ENCODE measurements around the gene FRMPD4. TPM values are rescaled to one million over a fixed set of nuclear protein-coding genes. Genes with fewer than 3 reads are reported as not detected.

FRMPD4 gene
- total and polyA plus RNA-seq, 5 donors, result 0.33 to 2.1 (median 0.43) TPM

- Histone ChIP-seq H3K4me3 (ENCODE audit: low read length) (no peak overlapping the region), H3K9me3 (ENCODE audit: control insufficient read depth, low read length) (no peaks in the 10 kb centered on the region), H3K4me1 (ENCODE audit: control insufficient read depth, insufficient read depth, low read length) (no peaks in the 10 kb centered on the region), H3K27ac (ENCODE audit: low read length) (no peak overlapping the region), H3K27me3 (ENCODE audit: control insufficient read depth, insufficient read depth) (no peaks in the 10 kb centered on the region)
- intact Hi-C loops (cut with DNase I), result no loop called here
- ATAC-seq (no peak), DNase-seq (no peak)
- 56% methylated on average over 3 of the region's 3 CpGs for WGBS
These were observed 72.7 kb downstream of the FRMPD4 start for GRCh38 chrX:12210971-12211370.

DNA sequence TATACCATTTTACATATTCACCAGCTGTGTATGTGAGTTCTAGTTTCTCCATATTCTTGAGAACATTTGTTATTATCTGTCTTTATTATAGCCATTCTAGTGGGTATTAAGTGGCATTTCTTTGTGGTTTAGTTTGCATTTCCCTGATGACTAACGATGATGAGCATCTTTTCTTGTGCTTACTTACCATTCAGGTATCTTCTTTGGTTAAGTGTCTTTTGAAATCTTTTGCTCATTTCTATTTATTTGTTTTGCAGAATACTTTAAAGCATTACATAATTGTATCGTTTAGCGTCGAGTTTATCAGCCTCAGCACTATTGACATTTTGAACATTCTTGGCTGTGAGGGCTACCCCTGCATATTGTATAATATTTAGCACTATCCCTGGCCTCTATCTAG lies 85.4 kb downstream of the FRMPD4 start:
- DNase-seq (no peak), ATAC-seq (no peak)
- H3K27me3 ChIP-seq (ENCODE audit: control insufficient read depth, insufficient read depth), result no peaks in the 10 kb centered on the region
- WGBS, result 88% methylated on average over 4 of the region's 4 CpGs
- intact Hi-C loops (cut with DNase I), result no loop called here
- H3K9me3 ChIP-seq (ENCODE audit: control insufficient read depth, low read length), result no peaks in the 10 kb centered on the region
- no peak overlapping the region for H3K27ac ChIP-seq (ENCODE audit: low read length)
- H3K4me3 ChIP-seq (ENCODE audit: low read length), result no peak overlapping the region
- H3K4me1 ChIP-seq (ENCODE audit: control insufficient read depth, insufficient read depth, low read length), result no peaks in the 10 kb centered on the region

DNA sequence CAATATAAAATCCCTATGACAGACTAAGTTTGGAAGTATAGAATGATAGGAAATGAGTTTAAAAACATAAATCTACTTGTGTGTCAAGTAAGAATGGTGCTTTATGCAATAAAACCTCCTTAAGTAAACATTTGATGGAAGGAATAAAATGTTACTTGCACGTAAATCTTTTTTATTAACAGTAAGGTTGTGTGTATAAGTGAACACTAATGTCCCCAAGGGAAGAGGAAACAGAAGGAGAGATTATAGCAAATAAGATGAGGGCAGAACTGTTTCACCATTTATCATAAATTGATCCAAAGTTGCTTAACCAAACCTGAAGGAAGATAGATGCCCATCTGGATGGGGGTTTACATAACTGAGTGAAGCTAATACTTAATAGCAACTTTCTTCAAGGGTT lies 86.8 kb downstream of the FRMPD4 start:
- Histone ChIP-seq H3K27me3 (ENCODE audit: control insufficient read depth, insufficient read depth) (no peaks in the 10 kb centered on the region), H3K4me1 (ENCODE audit: control insufficient read depth, insufficient read depth, low read length) (no peaks in the 10 kb centered on the region), H3K9me3 (ENCODE audit: control insufficient read depth, low read length) (no peaks in the 10 kb centered on the region), H3K4me3 (ENCODE audit: low read length) (no peak overlapping the region), H3K27ac (ENCODE audit: low read length) (no peak overlapping the region)
- DNase-seq (no peak), ATAC-seq (no peak)
- intact Hi-C loops (cut with DNase I), result no loop called here
- 77% methylated on average over 1 of the region's 1 CpG for WGBS

- Histone ChIP-seq H3K4me1 (ENCODE audit: control insufficient read depth, insufficient read depth, low read length) (no peaks in the 10 kb centered on the region), H3K27me3 (ENCODE audit: control insufficient read depth, insufficient read depth) (no peaks in the 10 kb centered on the region), H3K9me3 (ENCODE audit: control insufficient read depth, low read length) (no peaks in the 10 kb centered on the region), H3K4me3 (ENCODE audit: low read length) (no peak overlapping the region), H3K27ac (ENCODE audit: low read length) (no peak overlapping the region)
- intact Hi-C loops (cut with DNase I), result no loop called here
- DNase-seq, result no peak
- ATAC-seq, result no peak
- WGBS, result 82% methylated on average over 2 of the region's 2 CpGs
These were observed 89.3 kb downstream of the FRMPD4 start for GRCh38 chrX:12227412-12228041.

DNA sequence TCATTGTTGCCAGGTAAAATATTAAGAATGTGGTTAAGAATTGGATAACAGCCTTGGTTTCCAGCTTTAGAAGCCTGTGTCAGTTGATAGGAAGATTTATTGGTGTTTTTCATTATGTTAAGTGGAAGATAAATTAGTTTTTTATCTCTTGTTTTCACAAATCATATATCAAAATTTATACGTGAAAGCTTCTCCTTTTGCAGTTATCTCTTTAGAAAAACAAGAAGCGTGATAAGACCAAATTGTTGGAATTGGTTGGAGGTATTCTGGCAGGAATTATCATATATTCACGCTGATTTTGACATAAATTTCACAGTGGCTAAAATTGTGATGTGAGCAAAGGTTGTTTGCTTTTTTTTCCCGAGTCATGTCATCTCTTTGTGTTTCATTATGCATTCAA lies 90.6 kb downstream of the FRMPD4 start:
- H3K9me3 ChIP-seq (ENCODE audit: control insufficient read depth, low read length), result no peaks in the 10 kb centered on the region
- 40% methylated on average over 4 of the region's 4 CpGs for WGBS
- no peak overlapping the region for H3K4me3 ChIP-seq (ENCODE audit: low read length)
- ATAC-seq (no peak), DNase-seq (no peak)
- H3K27ac ChIP-seq (ENCODE audit: low read length), result no peak overlapping the region
- intact Hi-C loops (cut with DNase I), result no loop called here
- H3K27me3 ChIP-seq (ENCODE audit: control insufficient read depth, insufficient read depth), result no peaks in the 10 kb centered on the region
- no peaks in the 10 kb centered on the region for H3K4me1 ChIP-seq (ENCODE audit: control insufficient read depth, insufficient read depth, low read length)

GRCh38 chrX:12229986-12230385 lies 91.7 kb downstream of the FRMPD4 start:
- Histone ChIP-seq H3K4me1 (ENCODE audit: control insufficient read depth, insufficient read depth, low read length) (no peaks in the 10 kb centered on the region), H3K27ac (ENCODE audit: low read length) (no peak overlapping the region), H3K9me3 (ENCODE audit: control insufficient read depth, low read length) (no peaks in the 10 kb centered on the region), H3K27me3 (ENCODE audit: control insufficient read depth, insufficient read depth) (no peaks in the 10 kb centered on the region), H3K4me3 (ENCODE audit: low read length) (no peak overlapping the region)
- no peak for ATAC-seq
- 97% methylated on average over 2 of the region's 2 CpGs for WGBS
- no peak for DNase-seq
- intact Hi-C loops (cut with DNase I), result no loop called here

DNA sequence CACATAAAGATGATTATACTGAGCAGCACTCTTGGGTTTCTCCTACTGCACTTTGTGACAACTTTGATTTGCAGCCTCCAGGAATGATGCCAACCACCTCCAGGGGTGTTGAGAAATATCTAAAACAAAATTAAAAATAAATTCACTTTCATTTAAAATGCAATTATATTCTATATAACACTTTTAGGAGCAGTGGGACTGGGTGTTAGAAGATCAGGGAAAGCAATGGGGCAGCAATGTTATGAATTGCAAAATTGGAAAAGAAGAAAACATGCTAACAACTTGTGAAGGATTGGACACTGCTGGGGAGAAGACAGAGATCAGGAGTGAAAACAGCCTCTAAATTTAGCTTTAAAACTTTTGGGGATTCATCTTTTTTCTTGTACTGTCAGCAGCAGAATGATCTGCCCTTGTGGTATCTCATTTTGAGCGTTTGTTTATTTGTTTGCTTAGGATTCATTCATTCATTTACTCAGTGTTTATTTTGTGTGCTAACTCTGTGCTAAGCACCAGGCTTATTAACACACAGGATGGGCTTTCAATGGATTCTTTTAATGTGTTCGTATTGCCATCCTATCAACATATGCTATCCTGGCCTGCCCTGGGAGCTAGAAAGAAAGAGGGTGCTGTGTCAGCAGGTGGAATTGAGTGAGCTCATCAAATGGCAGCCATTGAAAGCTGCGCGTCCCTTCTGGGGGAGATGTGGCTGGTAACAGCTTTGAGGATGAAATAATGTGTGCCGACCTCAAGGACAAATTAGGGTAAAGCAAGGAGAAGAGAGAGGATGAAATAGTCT lies 96.5 kb downstream of the FRMPD4 start:
- intact Hi-C loops (cut with DNase I), result no loop called here
- Histone ChIP-seq H3K4me1 (ENCODE audit: control insufficient read depth, insufficient read depth, low read length) (no peaks in the 10 kb centered on the region), H3K27me3 (ENCODE audit: control insufficient read depth, insufficient read depth) (no peaks in the 10 kb centered on the region), H3K27ac (ENCODE audit: low read length) (no peak overlapping the region), H3K4me3 (ENCODE audit: low read length) (no peak overlapping the region), H3K9me3 (ENCODE audit: control insufficient read depth, low read length) (no peaks in the 10 kb centered on the region)
- WGBS, result 82% methylated on average over 5 of the region's 5 CpGs
- DNase-seq (no peak), ATAC-seq (no peak)

DNA sequence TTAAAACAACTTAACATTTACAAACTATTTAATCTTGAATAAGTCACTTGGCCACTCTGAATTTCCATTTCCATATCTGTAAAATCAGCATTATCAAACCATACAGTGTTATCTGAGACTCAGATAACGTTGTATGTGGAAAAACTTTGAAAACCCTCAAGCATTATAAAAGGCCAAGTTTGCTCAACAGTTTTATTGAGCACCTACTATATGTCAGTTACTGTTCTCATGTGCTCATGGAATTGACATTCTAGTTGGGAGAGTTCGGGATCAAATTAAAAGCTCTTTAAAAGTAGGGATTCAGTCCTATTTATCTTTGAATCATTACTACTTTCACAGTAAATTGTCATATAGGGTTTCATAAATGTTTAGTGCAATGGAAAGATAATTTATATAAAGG lies 97.9 kb downstream of the FRMPD4 start:
- intact Hi-C loops (cut with DNase I), result no loop called here
- H3K27me3 ChIP-seq (ENCODE audit: control insufficient read depth, insufficient read depth), result no peaks in the 10 kb centered on the region
- 78% methylated on average over 2 of the region's 2 CpGs for WGBS
- H3K27ac ChIP-seq (ENCODE audit: low read length), result no peak overlapping the region
- H3K4me1 ChIP-seq (ENCODE audit: control insufficient read depth, insufficient read depth, low read length), result no peaks in the 10 kb centered on the region
- ATAC-seq (no peak), DNase-seq (no peak)
- no peak overlapping the region for H3K4me3 ChIP-seq (ENCODE audit: low read length)
- no peaks in the 10 kb centered on the region for H3K9me3 ChIP-seq (ENCODE audit: control insufficient read depth, low read length)

DNA sequence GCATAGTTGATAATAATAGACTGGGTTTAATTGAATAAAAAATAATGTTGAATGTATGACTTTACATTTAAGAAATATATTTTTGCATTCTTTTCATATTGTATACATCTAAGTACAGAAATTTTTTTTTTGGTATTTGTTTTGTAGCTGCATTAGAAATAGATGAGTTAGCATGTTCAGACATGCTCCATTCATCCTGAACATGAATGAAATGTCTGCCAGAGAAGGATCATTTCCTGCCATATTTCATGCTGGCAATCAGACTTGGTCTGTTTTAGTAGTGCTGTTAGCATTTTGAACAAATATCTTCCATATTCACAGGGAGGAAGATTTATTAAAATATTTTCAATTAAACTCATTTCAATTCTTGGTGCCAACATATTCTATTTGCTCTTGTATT lies 98.9 kb downstream of the FRMPD4 start:
- DNase-seq (no peak), ATAC-seq (no peak)
- no peaks in the 10 kb centered on the region for H3K27me3 ChIP-seq (ENCODE audit: control insufficient read depth, insufficient read depth)
- no peaks in the 10 kb centered on the region for H3K4me1 ChIP-seq (ENCODE audit: control insufficient read depth, insufficient read depth, low read length)
- H3K9me3 ChIP-seq (ENCODE audit: control insufficient read depth, low read length), result no peaks in the 10 kb centered on the region
- no peak overlapping the region for H3K27ac ChIP-seq (ENCODE audit: low read length)
- no peak overlapping the region for H3K4me3 ChIP-seq (ENCODE audit: low read length)
- intact Hi-C loops (cut with DNase I), result no loop called here

GRCh38 chrX:12237771-12238170 lies 99.5 kb downstream of the FRMPD4 start:
- no peak for ATAC-seq
- 91% methylated on average over 2 of the region's 2 CpGs for WGBS

GRCh38 chrX:12239356-12240082 lies 101.2 kb downstream of the FRMPD4 start:
- Histone ChIP-seq H3K27me3 (ENCODE audit: control insufficient read depth, insufficient read depth) (no peaks in the 10 kb centered on the region), H3K27ac (ENCODE audit: low read length) (no peak overlapping the region), H3K4me1 (ENCODE audit: control insufficient read depth, insufficient read depth, low read length) (no peaks in the 10 kb centered on the region), H3K4me3 (ENCODE audit: low read length) (no peak overlapping the region), H3K9me3 (ENCODE audit: control insufficient read depth, low read length) (no peaks in the 10 kb centered on the region)
- ATAC-seq (no peak), DNase-seq (no peak)
- 79% methylated on average over 5 of the region's 5 CpGs for WGBS
- intact Hi-C loops (cut with DNase I), result no loop called here

More at GRCh38 chrX:12237771-12238170, 99.5 kb downstream of the FRMPD4 start:
- intact Hi-C loops (cut with DNase I), result no loop called here
- no peak for DNase-seq
- H3K27me3 ChIP-seq (ENCODE audit: control insufficient read depth, insufficient read depth), result no peaks in the 10 kb centered on the region
- no peaks in the 10 kb centered on the region for H3K9me3 ChIP-seq (ENCODE audit: control insufficient read depth, low read length)
- H3K4me1 ChIP-seq (ENCODE audit: control insufficient read depth, insufficient read depth, low read length), result no peaks in the 10 kb centered on the region
- no peak overlapping the region for H3K27ac ChIP-seq (ENCODE audit: low read length)
- H3K4me3 ChIP-seq (ENCODE audit: low read length), result no peak overlapping the region
